ENCODE data around the gene GDPD5. TPM values are rescaled to one million over a fixed set of nuclear protein-coding genes. Genes with fewer than 3 reads are reported as not detected.
A peak's percentile ranks its signal among the peaks of the same experiment; 100 is the strongest.

The GDPD5 gene
- total and polyA plus RNA-seq, 9 of the 15 experiments (the other 6 are each of a cell fraction or from before 2014, with no cell fraction given) = 0.32 to 27.3 (median 8.0) TPM

DNA sequence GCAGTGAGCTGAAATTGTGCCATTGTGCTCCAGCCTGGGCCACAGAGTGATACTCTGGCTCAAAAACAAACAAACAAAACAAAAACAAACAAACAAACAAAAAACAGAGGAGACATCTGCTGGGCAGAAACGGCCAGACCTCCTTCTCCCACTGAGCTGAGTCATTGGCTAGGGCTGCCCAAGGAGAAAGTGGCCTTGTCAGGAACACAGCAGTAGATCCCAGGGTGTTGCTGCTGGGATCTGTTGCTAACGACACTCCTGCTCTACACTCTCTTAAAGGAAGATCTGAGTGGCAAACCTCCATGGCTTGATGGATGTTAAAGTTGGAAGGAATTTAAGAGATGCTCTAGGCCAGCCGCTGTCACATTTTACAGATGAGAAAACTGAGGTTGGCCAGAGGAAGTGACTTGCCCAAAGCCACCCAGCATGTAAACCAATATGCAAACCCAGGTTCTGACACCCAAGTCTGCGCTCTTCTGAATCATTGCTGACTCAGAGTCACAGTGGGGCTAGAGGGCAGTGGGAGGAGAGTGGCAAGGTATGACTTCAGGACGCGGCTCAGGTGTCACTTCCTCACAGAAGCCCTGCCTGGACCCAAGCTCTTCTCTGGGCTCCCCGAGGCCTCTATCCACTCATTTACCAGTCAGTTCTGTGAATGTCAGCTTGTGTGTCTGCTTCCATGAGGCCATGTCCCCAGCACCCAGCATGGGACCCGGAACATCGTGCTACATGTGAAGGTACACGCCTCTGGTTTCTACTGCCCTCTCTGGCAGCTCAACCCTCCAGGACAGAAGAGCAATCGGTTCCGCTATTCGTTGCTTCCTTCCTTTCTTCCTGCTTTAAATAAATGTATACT is 11.3 kb upstream of the GDPD5 start (continued):
- TF ChIP-seq, protein P1, sequence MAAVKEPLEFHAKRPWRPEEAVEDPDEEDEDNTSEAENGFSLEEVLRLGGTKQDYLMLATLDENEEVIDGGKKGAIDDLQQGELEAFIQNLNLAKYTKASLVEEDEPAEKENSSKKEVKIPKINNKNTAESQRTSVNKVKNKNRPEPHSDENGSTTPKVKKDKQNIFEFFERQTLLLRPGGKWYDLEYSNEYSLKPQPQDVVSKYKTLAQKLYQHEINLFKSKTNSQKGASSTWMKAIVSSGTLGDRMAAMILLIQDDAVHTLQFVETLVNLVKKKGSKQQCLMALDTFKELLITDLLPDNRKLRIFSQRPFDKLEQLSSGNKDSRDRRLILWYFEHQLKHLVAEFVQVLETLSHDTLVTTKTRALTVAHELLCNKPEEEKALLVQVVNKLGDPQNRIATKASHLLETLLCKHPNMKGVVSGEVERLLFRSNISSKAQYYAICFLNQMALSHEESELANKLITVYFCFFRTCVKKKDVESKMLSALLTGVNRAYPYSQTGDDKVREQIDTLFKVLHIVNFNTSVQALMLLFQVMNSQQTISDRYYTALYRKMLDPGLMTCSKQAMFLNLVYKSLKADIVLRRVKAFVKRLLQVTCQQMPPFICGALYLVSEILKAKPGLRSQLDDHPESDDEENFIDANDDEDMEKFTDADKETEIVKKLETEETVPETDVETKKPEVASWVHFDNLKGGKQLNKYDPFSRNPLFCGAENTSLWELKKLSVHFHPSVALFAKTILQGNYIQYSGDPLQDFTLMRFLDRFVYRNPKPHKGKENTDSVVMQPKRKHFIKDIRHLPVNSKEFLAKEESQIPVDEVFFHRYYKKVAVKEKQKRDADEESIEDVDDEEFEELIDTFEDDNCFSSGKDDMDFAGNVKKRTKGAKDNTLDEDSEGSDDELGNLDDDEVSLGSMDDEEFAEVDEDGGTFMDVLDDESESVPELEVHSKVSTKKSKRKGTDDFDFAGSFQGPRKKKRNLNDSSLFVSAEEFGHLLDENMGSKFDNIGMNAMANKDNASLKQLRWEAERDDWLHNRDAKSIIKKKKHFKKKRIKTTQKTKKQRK (IDR thresholded peaks at IDR 0.05; ENCODE audit: borderline replicate concordance, low read depth, low read length) = no peak
- TF ChIP-seq TCF7 (IDR thresholded peaks at IDR 0.05; ENCODE audit: borderline replicate concordance) (no peak), NR4A1 (CRISPR knock-in tag; IDR thresholded peaks at IDR 0.05) (no peak), NR4A1 (tag; IDR thresholded peaks at IDR 0.05) (no peak), FOSL1 (tag; conservative IDR thresholded peaks at IDR 0.05) (peak; percentile 95), ZNF512 (tag; IDR thresholded peaks at IDR 0.05) (no peak), MTA1 (IDR thresholded peaks at IDR 0.05; ENCODE audit: borderline replicate concordance) (no peak), ZFX (CRISPR knock-in tag; IDR thresholded peaks at IDR 0.05) (no peak), ETV1 (tag; conservative IDR thresholded peaks at IDR 0.05; ENCODE audit: low read depth) (0 out of 2 replicates have a peak, but pooled peaks have one; percentile 35), MAZ (CRISPR knock-in tag; conservative IDR thresholded peaks at IDR 0.05 in 1 of 2, IDR thresholded peaks at IDR 0.05 in 1 of 2) (0 out of 4 replicates have a peak, but pooled peaks of 1 of the 2 experiments have one; percentile 40), ELF4 (CRISPR knock-in tag; IDR thresholded peaks at IDR 0.05) (no peak), EP400 (IDR thresholded peaks at IDR 0.05) (no peak; the same call in none of the 2 replicates)
- TF ChIP-seq, protein P2, sequence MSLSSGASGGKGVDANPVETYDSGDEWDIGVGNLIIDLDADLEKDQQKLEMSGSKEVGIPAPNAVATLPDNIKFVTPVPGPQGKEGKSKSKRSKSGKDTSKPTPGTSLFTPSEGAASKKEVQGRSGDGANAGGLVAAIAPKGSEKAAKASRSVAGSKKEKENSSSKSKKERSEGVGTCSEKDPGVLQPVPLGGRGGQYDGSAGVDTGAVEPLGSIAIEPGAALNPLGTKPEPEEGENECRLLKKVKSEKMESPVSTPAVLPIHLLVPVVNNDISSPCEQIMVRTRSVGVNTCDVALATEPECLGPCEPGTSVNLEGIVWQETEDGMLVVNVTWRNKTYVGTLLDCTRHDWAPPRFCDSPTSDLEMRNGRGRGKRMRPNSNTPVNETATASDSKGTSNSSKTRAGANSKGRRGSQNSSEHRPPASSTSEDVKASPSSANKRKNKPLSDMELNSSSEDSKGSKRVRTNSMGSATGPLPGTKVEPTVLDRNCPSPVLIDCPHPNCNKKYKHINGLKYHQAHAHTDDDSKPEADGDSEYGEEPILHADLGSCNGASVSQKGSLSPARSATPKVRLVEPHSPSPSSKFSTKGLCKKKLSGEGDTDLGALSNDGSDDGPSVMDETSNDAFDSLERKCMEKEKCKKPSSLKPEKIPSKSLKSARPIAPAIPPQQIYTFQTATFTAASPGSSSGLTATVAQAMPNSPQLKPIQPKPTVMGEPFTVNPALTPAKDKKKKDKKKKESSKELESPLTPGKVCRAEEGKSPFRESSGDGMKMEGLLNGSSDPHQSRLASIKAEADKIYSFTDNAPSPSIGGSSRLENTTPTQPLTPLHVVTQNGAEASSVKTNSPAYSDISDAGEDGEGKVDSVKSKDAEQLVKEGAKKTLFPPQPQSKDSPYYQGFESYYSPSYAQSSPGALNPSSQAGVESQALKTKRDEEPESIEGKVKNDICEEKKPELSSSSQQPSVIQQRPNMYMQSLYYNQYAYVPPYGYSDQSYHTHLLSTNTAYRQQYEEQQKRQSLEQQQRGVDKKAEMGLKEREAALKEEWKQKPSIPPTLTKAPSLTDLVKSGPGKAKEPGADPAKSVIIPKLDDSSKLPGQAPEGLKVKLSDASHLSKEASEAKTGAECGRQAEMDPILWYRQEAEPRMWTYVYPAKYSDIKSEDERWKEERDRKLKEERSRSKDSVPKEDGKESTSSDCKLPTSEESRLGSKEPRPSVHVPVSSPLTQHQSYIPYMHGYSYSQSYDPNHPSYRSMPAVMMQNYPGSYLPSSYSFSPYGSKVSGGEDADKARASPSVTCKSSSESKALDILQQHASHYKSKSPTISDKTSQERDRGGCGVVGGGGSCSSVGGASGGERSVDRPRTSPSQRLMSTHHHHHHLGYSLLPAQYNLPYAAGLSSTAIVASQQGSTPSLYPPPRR (CRISPR knock-in tag; IDR thresholded peaks at IDR 0.05; ENCODE audit: borderline replicate concordance) = 0 out of 2 replicates have a peak, but pooled peaks have one; percentile 64
- TF ChIP-seq, protein P3, sequence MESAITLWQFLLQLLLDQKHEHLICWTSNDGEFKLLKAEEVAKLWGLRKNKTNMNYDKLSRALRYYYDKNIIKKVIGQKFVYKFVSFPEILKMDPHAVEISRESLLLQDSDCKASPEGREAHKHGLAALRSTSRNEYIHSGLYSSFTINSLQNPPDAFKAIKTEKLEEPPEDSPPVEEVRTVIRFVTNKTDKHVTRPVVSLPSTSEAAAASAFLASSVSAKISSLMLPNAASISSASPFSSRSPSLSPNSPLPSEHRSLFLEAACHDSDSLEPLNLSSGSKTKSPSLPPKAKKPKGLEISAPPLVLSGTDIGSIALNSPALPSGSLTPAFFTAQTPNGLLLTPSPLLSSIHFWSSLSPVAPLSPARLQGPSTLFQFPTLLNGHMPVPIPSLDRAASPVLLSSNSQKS (CRISPR knock-in tag; IDR thresholded peaks at IDR 0.05) = no peak
